ENCODE data around the gene KAZN.

The KAZN gene

GRCh38 chr1:14840374-14840773, 241.9 kb downstream of the KAZN start:
- no peak for DNase-seq

GRCh38 chr1:14841456-14841855, 243.0 kb downstream of the KAZN start:
- no peak for DNase-seq

GRCh38 chr1:14841951-14842350, 243.5 kb downstream of the KAZN start:
- no peak for DNase-seq

GRCh38 chr1:14842361-14842760, 243.9 kb downstream of the KAZN start:
- DNase-seq, result no peak

- no peak for DNase-seq
Observed at GRCh38 chr1:14842891-14843290, 244.4 kb downstream of the KAZN start.

GRCh38 chr1:14843525-14843924, 245.0 kb downstream of the KAZN start:
- DNase-seq, result no peak

GRCh38 chr1:14844356-14844755, 245.9 kb downstream of the KAZN start:
- DNase-seq, result no peak

GRCh38 chr1:14844923-14845617, 246.6 kb downstream of the KAZN start:
- no peak for DNase-seq

- DNase-seq, result no peak
Observed at GRCh38 chr1:14845851-14846250, 247.4 kb downstream of the KAZN start.

- DNase-seq, result no peak
Observed at GRCh38 chr1:14846688-14847087, 248.2 kb downstream of the KAZN start.

- no peak for DNase-seq
Observed at GRCh38 chr1:14848203-14848602, 249.7 kb downstream of the KAZN start.

- no peak for DNase-seq
Observed at GRCh38 chr1:14848625-14849024, 250.1 kb downstream of the KAZN start.

- DNase-seq, result no peak
Observed at GRCh38 chr1:14849038-14849437, 250.6 kb downstream of the KAZN start.

- no peak for DNase-seq
Observed at GRCh38 chr1:14850563-14850962, 252.1 kb downstream of the KAZN start.

GRCh38 chr1:14851760-14852159, 253.3 kb downstream of the KAZN start:
- no peak for DNase-seq

- no peak for DNase-seq
Observed at GRCh38 chr1:14852291-14852690, 253.8 kb downstream of the KAZN start.

- DNase-seq, result no peak
Observed at GRCh38 chr1:14853518-14853917, 255.0 kb downstream of the KAZN start.

GRCh38 chr1:14855268-14855667, 256.8 kb downstream of the KAZN start:
- DNase-seq, result no peak

GRCh38 chr1:14855801-14856200, 257.3 kb downstream of the KAZN start:
- DNase-seq, result no peak

- DNase-seq, result no peak
Observed at GRCh38 chr1:14857436-14858195, 259.1 kb downstream of the KAZN start.

GRCh38 chr1:14862114-14862771, 263.8 kb downstream of the KAZN start:
- no peak for DNase-seq

- DNase-seq, result no peak
Observed at GRCh38 chr1:14865106-14865505, 266.6 kb downstream of the KAZN start.

GRCh38 chr1:14866911-14867612, 268.6 kb downstream of the KAZN start:
- no peak for DNase-seq

Data from CD4-positive, alpha-beta T cell treated with Interleukin-10 for 1 hour (primary cell).